Hematopoietic multipotent progenitor cell treated with erythropoietin and hydrocortisone succinate and interleukin-3 and kit ligand, for 15 days (in vitro differentiated cells): ENCODE results near the gene PPP2R2B.
"Not testable (repeated sequence)": the region's sequence is repeated elsewhere in the genome, so short reads cannot be mapped to it uniquely, and the experiment has no call there.

Experiments
- DNase-seq: peaks from one replicate; pipeline ENCODE4 v3.0.0-alpha.2; 2015; ENCODE audit warnings: low spot score

The PPP2R2B gene

DNA sequence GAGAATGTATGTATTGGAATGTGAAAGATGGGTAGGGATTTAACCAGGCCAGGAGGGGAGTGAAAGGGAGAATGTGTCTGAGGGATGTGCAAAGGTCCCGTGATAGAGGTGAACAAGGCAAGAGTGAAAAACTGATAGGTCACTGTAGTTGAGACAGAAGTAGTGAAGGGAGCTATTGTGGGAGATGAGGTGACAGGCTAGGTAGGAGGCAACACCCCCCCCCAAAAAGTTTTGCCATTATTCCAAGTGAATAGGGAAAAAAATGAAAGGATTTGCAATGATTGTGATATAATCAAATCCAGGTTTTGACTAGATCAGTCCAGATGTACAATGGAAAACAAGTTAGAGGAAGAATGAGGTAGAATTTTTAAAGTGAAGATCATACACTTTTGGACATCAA lies 226.0 kb downstream of the PPP2R2B start:
- no peak for DNase-seq

- DNase-seq = no peak
Observed at GRCh38 chr5:146647656-146648199, 230.8 kb downstream of the PPP2R2B start.

DNA sequence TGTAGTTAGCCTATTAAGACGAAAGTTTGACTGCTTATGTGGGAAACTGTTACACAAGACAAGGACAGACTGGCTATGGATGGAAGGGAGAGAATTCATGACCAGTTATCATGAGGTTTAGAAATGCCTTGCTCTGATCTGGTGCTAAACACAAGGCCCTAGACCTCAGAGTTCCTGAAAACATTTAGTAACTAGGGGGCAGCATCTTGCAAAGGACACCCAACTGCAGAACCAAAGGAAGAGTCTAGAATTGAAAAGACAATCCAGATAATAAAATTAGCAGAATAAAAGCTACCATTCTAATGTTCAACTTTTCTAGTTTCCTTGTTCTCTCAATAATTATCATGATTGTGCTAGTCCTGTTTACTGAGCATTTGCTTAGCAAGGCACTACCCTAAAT lies 232.1 kb downstream of the PPP2R2B start:
- DNase-seq = no peak

GRCh38 chr5:146645342-146645741 lies 233.2 kb downstream of the PPP2R2B start:
- DNase-seq = no peak

DNA sequence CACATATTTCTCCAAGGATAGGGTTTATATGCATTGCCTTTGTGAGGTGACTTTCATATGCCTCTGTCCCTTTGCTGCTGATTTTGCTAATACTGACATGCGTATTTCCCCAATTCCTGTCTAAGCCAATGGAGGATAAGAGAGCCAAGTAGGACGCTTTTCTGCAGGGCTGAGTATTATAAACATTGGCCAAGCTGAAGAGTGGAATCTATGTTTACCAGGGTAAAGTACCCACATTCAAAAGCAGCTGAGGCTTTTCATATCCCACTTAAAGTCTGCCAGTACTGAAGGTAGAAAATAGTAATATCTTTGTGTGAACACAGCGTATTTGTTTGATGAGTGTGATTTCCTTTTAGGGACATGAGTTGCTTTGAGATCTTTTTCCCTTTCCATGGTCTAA lies 233.7 kb downstream of the PPP2R2B start:
- DNase-seq = no peak

GRCh38 chr5:146643776-146644175 lies 234.8 kb downstream of the PPP2R2B start:
- DNase-seq = no peak

GRCh38 chr5:146642410-146642809 lies 236.1 kb downstream of the PPP2R2B start:
- no peak for DNase-seq

GRCh38 chr5:146641941-146642340 lies 236.6 kb downstream of the PPP2R2B start:
- DNase-seq = no peak

- no peak for DNase-seq
Observed at GRCh38 chr5:146640285-146640896, 238.2 kb downstream of the PPP2R2B start.

- DNase-seq = no peak
Observed at GRCh38 chr5:146635443-146635842, 243.1 kb downstream of the PPP2R2B start.

- DNase-seq = no peak
Observed at GRCh38 chr5:146633323-146633764, 245.2 kb downstream of the PPP2R2B start.

DNA sequence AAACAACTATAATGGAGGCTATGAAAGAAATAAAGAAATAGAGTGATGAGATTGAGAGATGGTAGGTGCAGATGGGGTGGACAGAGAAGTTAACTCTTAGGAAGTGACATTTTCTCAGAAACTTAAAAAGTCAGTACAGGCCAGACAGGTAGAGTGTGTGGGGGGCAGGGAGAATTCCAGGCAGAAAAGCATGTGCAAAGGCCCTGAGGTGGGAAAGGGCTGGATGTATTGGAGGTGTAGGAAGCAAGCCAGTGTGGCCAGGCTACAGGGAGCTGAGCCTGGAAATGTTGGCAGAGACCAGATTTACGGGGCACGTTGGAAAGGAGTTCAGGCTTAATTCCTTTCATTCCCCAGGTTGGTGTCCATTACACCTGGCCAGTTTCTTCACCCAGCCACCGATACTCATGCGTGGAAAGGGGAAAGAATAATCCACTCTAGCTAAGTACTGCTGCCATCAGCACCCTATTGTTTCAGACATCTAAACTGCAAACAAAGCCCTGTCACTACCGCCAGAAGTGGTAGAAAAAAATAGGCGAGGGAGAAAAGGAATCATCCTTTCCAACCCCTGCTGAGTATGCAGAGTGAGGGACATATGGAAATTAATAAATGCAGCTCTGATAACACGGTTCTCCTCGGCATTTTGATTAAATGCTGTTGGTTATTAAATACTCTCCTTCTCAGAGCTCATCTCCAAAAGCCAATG lies 245.8 kb downstream of the PPP2R2B start:
- DNase-seq = no peak

- no peak for DNase-seq
Observed at GRCh38 chr5:146630472-146630871, 248.1 kb downstream of the PPP2R2B start.

GRCh38 chr5:146628950-146629349 lies 249.6 kb downstream of the PPP2R2B start:
- DNase-seq = no peak

- DNase-seq = no peak
Observed at GRCh38 chr5:146626936-146627335, 251.6 kb downstream of the PPP2R2B start.

DNA sequence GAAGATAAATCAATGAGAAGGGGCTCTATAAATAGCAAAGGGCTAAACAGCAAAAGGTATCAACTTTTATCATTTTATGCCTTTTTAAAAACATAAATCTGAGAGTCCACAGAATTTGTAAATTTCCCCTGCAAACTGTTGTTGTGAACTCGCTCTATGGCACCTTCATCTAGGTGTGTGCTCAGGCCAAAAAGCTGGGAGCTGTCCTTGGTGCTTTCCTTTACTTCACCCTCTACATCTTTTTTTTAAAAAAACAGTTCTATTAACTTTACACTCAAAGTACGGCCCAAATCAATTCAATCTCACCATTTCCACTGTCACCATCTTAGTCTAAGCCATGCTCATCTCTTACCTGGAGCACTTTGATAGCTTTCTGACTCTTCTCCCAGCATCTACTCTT lies 254.4 kb downstream of the PPP2R2B start:
- no peak for DNase-seq

- DNase-seq = no peak
Observed at GRCh38 chr5:146623666-146624065, 254.9 kb downstream of the PPP2R2B start.

- no peak for DNase-seq
Observed at GRCh38 chr5:146623009-146623408, 255.5 kb downstream of the PPP2R2B start.

DNA sequence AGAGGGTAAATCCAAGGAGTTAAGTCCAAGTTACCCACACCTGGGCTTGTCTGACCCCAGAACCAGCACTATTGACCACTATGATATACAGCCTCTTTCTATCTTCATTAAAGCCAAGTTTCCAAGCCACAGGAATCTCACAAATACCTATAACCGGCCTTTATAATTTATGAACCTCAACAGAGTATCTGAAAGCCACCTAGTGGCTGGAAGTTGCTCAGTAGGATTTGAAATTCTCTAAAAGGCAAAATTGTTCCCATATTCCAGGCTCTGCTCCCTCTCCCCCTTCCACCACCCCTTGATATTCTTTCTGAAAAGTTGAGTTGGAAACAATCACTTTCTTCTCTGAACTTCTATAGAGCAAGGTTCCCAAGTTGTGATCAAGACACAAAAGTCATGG lies 256.2 kb downstream of the PPP2R2B start:
- DNase-seq = no peak

DNA sequence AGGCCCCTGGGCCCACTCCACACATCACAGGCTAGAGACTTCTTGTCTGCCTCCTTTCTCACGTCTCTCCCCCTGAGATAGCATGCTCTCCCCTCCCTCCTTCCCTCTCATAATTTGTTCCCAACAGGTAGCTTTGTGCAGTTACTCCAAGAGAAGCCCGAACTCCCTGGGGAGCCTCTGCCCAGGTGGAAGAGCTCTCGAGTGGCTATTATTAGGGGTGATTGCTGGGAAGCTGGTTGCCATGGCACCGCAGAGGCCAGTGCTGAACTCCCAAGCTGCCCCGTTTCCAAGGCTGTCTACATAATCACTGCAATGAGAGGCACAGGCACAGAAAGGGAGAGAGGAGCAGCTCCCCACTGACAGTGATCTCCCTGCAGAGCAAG lies 257.9 kb downstream of the PPP2R2B start:
- no peak for DNase-seq

- no peak for DNase-seq
Observed at GRCh38 chr5:146620031-146620668, 258.4 kb downstream of the PPP2R2B start.

DNA sequence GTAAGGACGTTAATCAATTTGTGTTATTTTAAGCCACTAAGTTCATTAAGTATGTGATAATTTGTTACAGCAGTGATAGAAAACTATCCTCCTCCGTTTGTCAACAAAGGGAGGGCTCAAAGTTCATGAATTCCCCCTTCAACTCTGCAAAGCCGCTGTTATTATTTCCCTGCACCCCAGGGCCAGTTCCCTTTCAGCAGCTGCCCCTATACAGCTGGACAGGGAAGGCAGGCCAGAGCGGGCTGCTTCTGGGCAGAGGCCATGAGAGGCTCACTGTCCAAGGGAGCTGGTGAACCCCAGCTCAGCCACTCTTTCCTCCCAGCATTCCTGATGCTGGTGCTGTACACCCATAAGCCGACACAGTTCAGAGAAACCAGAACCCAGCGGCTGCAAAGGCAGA lies 260.1 kb downstream of the PPP2R2B start:
- no peak for DNase-seq

DNA sequence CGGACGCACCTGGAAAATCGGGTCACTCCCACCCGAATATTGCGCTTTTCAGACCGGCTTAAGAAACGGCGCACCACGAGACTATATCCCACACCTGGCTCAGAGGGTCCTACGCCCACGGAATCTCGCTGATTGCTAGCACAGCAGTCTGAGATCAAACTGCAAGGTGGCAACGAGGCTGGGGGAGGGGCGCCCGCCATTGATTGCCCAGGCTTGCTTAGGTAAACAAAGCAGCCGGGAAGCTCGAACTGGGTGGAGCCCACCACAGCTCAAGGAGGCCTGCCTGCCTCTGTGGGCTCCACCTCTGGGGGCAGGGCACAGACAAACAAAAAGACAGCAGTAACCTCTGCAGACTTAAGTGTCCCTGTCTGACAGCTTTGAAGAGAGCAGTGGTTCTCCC lies 268.8 kb downstream of the PPP2R2B start:
- not testable (repeated sequence) for DNase-seq
